Ureter (tissue), 1 donor: ENCODE data around the gene ARMS2. TPM values are rescaled to one million over a fixed set of nuclear protein-coding genes. Genes with fewer than 3 reads are reported as not detected.

Source experiments
- DNase-seq: peaks from one replicate; pipeline ENCODE4 v3.0.0-alpha.2; 2020; ENCODE audit warnings: low spot score
- total RNA-seq: library from RNA; stranded (reverse); gene quantifications from one replicate; pipeline ENCODE4 v1.2.4, GENCODE V29; 2023
- donor health status: DM: yes; HTN: yes; CAD: no.

Gene ARMS2, protein sequence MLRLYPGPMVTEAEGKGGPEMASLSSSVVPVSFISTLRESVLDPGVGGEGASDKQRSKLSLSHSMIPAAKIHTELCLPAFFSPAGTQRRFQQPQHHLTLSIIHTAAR
- total RNA-seq = not detected

DNA sequence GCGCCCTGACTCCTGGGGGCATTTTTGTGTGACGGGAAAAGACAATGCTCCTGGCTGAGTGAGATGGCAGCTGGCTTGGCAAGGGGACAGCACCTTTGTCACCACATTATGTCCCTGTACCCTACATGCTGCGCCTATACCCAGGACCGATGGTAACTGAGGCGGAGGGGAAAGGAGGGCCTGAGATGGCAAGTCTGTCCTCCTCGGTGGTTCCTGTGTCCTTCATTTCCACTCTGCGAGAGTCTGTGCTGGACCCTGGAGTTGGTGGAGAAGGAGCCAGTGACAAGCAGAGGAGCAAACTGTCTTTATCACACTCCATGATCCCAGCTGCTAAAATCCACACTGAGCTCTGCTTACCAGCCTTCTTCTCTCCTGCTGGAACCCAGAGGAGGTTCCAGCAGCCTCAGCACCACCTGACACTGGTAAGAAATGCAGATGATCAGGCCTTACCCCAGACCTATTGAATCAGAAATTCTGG is at the start of gene ARMS2:
ARMS2 (plus strand) TSS at position 51 of the 478 bp plus-strand sequence; CDS start at position 126, 75 bp downstream.
- DNase-seq = no peak

DNA sequence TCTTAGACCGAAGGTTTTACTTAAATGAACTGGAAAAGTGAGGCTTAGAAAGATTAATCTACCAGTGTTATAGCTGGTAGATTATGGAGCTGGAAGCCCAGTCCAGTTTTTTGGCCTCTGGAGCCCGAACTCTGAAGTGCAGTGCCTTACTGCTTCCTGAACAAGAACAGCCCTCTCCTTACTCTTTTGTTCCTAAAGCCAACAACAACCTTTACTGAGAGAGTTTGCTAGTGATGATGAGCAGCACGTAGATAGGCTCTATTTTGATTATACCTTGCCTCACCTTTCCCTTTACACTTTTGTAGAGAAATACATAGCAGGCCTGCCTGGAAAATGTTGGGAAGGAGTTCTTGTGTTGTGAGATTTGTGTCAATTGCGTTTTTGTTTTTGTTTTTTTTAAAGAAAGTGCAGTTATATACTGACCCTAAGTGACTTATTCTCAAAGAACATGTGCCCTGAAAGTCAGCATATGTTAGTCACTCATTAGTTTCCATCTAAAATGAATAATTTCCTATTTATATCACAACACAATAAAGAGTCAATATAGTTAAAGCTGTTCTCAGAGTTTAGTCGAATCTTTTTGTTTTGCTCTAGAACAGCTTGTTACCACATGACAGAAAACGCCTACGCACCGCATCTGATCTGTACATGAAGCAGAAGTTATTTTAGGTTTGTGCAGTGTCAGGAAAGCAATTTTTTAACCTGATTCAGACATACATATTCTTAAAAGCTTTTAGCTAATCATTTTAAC is 46.9 kb upstream of the ARMS2 start:
- no peak for DNase-seq

DNA sequence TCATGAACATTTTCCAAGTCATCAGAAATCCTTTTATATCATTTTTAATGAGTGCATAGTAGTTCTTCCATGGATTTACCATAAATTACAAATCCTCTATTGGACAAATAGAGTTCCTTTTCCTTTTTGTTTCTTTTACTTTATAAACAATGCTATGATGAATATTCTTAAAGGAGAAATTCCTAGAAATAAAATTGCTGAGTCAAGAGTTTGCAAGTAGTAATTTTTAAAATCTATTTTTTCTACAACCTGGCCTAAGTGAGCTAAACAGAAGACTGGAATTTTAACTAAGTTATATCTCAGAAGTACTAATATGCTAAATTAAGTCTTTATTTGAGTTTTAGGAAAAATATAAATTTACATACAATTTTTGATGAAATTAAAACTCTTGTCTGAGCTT is 41.1 kb upstream of the ARMS2 start:
- no peak for DNase-seq

DNA sequence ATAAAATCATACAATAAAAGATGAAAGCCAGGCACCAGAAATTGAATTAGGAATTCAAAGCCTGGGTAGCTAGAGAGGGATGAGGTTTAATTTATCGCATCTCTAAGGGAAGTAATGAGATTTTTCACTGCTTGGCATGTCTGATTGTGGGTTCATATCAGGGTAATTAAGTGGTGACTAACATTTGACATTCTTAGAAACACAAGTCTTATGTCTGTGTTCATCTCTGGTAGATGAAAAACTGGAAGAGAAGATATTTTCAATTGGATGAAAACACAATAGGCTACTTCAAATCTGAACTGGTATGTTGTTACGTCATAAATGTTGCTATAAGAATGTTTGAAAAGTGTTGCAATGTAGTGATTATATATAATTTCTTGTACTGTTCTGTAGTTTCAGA is 36.8 kb upstream of the ARMS2 start:
- DNase-seq = no peak

DNA sequence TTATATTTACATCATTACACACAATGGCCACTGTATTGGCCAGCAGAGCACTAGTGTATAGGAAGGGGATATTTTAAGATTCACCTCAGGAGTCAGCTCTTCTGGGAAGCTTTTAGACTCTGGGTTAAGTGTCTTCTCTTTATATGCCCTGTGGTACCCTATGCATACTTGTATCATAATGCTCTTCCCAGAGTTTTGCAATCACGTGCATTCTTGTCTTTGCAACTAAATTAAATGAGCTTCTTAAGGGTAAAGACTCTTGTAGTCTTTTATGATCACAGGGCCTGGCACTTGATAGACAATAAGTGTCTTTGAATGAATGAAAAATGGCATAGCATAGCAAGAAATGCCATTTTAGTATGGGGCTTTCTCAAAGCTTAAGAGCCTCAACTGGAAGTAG is 35.4 kb upstream of the ARMS2 start:
- no peak for DNase-seq

DNA sequence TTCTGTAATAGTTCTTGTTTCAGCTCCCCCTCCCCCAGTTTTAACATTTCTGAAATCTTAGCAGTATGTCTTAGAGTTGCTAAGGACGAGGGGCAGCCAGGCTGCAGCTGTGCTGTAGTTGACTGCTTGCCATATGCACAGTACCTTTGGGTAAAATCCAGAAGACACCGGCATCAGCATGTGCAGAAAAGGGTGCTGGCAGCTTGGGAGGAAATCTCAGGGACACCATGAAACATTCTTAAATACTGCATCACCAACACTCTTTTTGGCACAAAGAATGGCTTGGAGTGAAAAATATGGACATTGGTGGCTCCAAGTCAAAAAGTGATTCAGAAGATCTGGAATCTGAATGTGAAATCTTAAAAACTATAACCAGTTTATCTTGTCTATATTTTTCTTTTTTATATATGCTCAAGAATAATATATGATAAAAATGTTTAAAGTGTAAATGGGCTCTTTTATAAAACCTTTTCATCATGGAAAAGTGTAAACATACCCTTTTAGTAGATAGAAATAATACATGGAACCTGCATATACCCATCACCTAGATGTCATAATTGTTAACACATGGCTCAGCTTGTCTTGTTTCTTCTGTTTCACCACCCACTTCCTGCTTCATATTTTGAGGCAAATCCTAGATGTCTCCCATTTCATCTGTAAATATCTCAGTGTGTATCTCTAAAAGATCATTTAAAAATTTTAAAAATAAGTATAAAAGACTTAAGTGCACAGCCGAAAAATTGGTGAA is 34.4 kb upstream of the ARMS2 start:
- DNase-seq = no peak

DNA sequence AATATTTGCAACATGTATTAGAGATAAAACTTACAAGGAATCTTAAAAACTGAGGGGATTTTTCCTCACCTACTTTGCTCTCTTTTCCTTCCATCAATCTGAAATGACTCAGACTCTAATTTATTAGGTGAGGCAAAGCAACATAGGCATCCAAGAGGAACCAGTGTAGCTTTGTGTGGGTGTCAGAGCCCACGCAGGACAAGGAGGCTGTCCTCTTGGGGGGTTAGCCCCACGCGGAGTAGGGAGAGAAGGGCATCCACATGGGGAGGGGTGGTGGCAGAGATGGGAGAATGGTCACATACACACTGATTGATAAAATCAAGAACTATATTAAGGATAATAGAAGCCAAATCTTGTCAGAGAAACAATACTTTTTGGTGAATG is 33.8 kb upstream of the ARMS2 start:
- DNase-seq = no peak

DNA sequence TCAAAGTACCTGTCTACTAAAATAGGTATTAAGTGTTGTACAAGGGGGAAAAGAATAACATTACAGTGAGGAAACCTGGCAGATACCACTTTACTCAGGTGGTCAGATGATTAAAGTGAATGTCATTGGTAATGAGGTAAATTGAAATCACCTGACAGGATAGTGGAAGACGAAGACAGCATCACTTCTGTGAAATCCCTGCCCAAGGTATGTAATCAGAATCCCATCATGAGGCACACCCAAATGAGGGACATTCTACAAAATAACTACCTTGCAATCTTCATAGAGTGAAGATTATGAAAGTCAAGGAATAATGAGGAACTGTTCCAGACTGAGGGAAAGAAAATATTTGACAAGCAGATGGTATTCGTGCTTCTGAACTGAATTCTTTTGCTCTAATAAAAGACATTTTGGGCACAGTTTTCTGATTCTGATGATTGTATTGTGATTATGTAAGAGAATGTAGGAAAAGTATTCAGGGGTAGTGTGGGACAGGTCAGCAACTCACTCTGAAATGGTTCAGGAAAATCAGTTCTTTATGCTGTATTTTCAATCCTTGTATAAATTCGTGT is 33.3 kb upstream of the ARMS2 start:
- no peak for DNase-seq

DNA sequence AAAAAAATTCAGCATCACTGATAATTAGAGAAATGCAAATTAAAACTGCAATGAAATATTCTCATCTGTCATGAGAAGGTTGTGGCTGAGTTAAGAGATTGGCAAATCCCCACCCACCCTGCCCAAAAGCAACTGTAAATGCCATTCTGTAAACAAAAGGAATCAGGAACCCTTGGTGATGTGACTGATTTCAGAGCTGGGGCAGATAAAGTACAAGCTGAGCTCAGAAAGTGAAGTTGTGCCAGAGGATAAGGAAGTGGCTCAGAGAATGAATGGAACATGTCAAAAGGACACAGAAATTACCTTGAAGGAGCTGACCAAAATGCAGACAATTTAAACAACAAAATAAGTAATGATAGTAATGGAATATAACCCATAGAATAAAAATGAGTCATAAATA is 32.7 kb upstream of the ARMS2 start:
- no peak for DNase-seq

DNA sequence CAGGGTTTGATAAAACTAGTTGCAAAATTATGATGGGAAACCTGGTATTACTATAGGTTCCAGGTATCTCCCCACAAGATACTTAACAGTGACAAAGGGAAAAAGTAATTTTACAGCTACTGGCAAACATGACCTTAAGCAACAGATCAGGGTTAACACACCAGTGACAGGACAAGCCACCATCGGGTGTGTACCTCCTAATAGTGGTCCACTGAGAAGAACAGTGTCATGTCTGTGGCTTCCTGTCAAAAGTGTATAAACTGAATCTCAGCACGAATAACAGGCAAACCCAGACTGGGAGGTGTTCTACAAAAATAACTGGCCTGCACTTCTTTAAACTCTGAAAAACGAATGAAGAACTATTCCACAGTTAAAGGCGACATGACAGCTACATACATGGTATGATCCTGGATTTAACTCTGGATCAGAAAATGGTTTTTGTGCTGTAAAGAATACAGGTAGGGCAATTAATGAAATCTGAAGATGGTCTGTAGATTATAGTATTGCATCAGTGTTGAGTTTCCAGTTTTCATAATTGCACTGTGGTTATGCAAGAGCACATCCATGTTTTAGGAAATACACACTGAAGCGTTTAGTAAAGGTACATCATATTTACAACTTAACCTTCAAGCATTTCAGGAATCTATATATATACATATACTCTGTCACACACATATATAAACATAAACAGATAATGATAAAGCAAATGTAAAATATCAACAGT is 32.0 kb upstream of the ARMS2 start:
- no peak for DNase-seq

DNA sequence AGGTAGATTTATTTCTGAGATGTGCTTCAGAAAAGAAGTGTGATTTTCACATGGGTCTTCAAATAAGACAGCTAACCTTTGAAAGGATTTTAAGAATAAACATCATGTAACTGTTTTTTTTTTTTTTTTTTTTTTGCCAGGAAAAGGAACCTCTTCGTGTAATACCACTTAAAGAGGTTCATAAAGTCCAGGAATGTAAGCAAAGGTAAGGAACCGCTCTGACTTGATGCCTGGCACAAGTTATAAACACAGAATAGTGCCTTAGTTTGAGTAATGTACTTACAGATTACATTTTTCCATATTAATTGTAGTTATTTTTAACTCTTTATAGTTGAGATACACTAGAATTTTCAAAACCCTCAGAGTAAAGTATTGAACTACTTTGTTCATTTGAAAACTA is 30.4 kb upstream of the ARMS2 start:
- no peak for DNase-seq

DNA sequence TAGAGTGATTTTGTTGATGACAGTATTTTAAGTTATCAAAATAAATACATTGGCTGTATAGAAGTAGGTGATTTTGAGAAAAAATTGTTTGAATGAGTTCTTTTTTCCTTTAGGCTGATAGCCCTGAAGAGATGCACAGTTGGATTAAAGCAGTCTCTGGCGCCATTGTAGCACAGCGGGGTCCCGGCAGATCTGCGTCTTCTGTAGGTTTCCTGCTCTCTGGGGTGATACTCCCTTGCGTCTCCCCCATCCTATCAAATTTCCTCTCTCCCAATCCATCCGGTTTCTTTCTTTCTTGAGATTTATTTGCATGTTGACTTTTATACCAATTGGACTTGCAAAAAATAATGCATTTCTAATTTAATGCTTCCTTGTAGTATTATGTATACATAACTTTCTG is 27.6 kb upstream of the ARMS2 start:
- no peak for DNase-seq

DNA sequence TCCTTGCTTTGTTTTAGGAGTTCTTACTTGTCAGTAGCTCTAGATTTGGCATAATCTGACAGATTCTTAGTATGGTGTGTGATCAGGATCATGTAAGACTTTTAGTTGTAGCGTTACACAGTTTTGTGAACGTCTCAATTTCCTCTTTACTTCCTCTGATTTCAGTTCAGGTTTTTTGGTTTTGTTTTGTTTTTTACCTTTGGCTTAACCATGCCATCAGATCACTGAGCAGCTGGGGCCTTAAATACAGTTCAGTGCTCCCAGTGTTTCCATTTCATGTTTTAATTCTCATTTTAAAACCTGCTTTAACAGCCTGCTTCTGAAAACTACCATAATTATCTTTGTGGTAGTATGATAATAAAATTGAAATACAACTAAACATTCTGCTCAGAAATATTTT is 27.2 kb upstream of the ARMS2 start:
- no peak for DNase-seq

DNA sequence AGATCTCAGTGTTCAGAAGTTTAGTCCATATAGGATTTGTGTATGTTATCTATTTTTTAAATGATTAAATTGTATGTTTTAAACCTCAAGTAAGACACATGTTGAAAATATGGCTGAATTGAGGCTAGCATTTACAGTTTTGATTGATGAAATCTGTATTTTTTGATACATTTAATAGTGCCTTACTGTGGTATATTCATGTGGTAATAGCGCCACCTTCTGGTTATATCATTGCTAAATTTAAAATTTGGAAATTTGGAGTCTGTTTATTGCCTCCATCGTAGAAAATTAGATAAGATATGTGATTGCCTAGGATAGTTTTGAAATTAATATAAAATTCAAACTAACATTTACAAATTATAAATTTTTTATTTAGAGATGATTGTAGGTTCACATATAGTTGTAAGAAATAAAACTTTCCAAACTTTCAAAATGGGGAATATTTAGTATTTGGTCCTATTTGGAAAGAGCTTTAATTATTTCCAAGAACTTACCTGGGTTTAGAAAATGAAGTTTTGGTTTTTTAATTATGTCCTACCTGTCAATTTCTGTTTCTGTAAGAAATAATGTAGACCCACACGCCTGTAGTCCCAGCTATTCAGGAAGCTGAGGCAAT is 19.1 kb upstream of the ARMS2 start:
- DNase-seq = no peak

DNA sequence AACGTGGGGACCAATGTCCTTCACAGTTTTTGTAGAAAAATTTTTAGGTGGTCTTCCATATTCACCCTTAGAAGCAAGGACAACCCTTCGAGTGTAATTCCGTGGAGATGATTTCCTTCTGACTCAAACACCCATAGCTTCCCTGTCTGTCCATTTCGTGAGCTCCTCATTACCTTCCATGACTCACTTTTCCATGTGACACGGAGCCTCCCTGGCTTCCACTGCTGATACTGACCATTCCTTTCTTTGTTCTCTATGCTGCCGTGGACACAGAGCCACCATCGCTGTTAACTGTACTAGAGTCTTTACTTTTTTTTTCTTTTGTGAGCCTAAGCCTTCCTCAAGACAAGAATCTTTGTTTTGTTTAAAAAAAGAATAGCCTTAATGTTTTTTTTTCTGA is 12.5 kb upstream of the ARMS2 start:
- DNase-seq = no peak

DNA sequence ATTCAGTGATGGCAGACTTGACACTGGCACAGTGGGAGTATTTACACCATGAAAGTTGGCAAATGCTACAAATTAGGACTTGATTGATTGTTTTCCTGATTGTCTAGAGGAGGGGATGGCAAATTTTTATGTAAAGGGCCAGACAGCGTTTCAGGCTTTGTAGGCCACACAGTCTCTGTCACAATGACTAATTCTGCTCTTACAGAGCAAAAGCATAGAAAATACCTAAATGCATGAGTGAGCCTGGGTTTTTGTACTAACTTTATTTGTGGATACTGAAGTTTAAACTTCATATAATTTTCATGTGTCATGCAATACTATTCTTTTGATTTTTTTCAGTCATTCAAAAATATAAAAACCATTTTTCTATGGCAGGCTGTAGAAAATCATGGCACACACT is 9.0 kb upstream of the ARMS2 start:
- DNase-seq = no peak

DNA sequence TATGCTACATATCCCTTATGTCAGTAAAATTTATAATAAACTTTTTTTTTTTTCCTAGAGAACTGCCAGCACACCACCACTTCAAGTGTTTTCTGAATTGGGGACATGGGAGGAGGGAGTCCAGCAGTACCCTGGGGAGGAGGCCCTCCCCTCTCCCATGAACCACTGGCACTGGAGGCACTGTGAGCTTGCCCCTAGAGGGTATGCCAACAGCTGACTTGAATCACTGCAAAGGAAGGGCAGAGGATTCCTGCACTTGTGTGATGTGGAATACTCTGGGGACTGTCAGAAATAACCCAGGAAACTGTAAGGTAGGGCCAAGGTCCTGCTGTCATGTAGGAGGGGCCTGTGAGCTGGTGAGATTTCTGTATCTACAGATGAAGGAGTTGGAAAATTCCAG is 8.5 kb upstream of the ARMS2 start:
- DNase-seq = no peak

DNA sequence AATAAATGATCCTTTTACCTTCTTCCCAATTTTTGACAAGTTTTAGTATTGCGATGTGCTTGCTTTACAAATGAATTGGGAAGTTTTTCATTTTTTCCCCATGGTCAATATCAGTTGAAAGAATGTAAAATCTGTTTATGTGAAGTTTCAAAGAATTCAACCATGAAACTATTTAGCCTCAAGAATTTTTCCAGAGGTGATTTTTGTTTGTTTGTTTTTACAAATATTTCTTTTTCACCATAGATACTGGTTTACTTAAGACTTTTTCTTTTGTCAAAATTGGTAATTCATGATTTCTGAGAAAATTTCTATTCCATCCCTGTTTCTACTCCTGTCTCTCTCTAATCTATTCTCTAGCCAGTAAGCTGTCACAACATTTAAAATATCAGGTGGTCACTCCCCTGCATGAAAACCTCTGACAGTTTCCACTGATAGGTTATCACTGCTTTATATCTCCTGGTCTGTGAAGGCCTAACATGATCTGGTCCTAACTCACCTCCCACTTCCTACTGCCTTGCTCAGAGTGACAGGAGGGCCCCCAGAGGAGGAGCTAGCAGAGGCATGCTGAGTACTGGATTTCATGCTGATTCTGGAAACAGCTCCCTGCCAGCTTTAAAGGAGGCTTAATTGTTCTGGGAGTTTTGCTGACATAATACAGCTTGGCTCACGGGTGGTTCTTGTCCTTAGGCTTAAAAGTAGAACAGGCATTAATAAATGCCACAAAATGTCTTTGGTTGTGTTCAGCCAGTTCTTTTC is 7.6 kb upstream of the ARMS2 start:
- DNase-seq = no peak

DNA sequence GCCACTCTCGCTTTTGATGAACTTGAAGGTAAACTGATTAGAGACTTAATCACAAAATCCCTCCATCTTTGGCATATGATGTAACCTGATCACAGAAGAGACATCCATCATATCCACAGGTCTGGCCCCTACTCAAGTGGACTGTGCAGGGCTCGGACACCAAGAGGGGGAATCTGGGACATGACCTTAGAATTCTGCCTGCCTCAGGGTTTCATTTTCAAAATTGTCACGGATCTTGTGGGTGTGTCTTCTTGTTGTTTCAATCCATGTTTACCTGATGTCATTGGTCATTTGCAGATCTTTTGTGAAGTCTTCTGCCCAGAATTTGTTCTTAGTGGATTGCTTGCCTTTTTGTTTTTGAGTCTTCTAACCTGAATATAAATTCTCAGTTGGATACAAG is 5.9 kb upstream of the ARMS2 start:
- no peak for DNase-seq

DNA sequence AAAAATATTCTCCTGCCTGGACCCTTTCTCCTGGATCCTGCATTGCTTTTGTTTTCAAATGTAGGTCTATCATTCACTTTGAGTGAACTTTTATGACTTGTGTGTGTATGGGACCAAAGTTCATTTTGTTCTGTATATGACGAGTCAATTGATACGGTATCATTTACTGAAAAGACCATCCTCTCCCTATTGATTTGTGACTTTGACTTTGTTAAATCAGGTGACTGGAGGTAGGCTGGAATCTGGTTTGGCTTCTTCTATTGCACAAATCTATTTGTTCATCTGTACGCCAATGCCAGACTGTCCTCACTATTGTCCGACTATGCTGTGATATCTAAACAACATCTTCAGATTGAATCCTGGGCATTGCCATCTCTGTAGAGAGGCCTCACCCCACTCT is 5.3 kb upstream of the ARMS2 start:
- no peak for DNase-seq
